Activated naive CD8-positive, alpha-beta T cell (primary cell): ENCODE measurements around the gene CSTB.

Source experiments
- H3K27ac Mint-ChIP-seq: one replicate; pipeline ENCODE4 v1.8.0; 2021; ENCODE audit warnings: mixed read lengths
- H3K27me3 Mint-ChIP-seq: one replicate; pipeline ENCODE4 v1.8.0; 2021; ENCODE audit warnings: mixed read lengths
- H3K36me3 Mint-ChIP-seq: one replicate; pipeline ENCODE4 v1.8.0; 2021; ENCODE audit warnings: mixed read lengths
- H3K4me1 Mint-ChIP-seq: one replicate; pipeline ENCODE4 v1.8.0; 2021; ENCODE audit warnings: low read depth, mixed read lengths
- H3K4me3 Mint-ChIP-seq: one replicate; pipeline ENCODE4 v1.8.0; 2021; ENCODE audit warnings: mild to moderate bottlenecking, mixed read lengths
- H3K9me3 Mint-ChIP-seq: one replicate; pipeline ENCODE4 v1.8.0; 2021; ENCODE audit warnings: low read depth, mixed read lengths

Gene CSTB

GRCh38 chr21:43785134-43785533 lies 9.0 kb upstream of the CSTB start:
- no peak overlapping the region for H3K27ac Mint-ChIP-seq

GRCh38 chr21:43783098-43783700 lies 7.1 kb upstream of the CSTB start:
- H3K4me1 Mint-ChIP-seq, result peaks cover 25% of the 10 kb centered on the region
- peak overlapping the region; percentile 86 for H3K27ac Mint-ChIP-seq
- H3K36me3 Mint-ChIP-seq, result no peaks in the 10 kb centered on the region
- H3K4me3 Mint-ChIP-seq, result no peak overlapping the region
- H3K9me3 Mint-ChIP-seq, result no peaks in the 10 kb centered on the region
- no peaks in the 10 kb centered on the region for H3K27me3 Mint-ChIP-seq

More at GRCh38 chr21:43785134-43785533, 9.0 kb upstream of the CSTB start:
- Mint-ChIP-seq H3K9me3 (no peaks in the 10 kb centered on the region), H3K36me3 (no peaks in the 10 kb centered on the region), H3K27me3 (no peaks in the 10 kb centered on the region), H3K4me1 (peaks cover 19% of the 10 kb centered on the region), H3K4me3 (no peak overlapping the region)

GRCh38 chr21:43782431-43783097 lies 6.5 kb upstream of the CSTB start:
- H3K27me3 Mint-ChIP-seq, result no peaks in the 10 kb centered on the region
- peaks cover 26% of the 10 kb centered on the region for H3K4me1 Mint-ChIP-seq
- H3K9me3 Mint-ChIP-seq, result no peaks in the 10 kb centered on the region
- no peaks in the 10 kb centered on the region for H3K36me3 Mint-ChIP-seq
- H3K27ac Mint-ChIP-seq, result peak overlapping the region; percentile 86
- peak overlapping the region; percentile 51 for H3K4me3 Mint-ChIP-seq

- H3K4me1 Mint-ChIP-seq, result peaks cover 26% of the 10 kb centered on the region
- H3K27me3 Mint-ChIP-seq, result no peaks in the 10 kb centered on the region
- H3K27ac Mint-ChIP-seq, result no peak overlapping the region
- no peaks in the 10 kb centered on the region for H3K9me3 Mint-ChIP-seq
- no peaks in the 10 kb centered on the region for H3K36me3 Mint-ChIP-seq
- H3K4me3 Mint-ChIP-seq, result no peak overlapping the region
Measured at GRCh38 chr21:43781846-43782245, 5.7 kb upstream of the CSTB start.

- H3K4me1 Mint-ChIP-seq, result peaks cover 33% of the 10 kb centered on the region
- no peaks in the 10 kb centered on the region for H3K9me3 Mint-ChIP-seq
- H3K27ac Mint-ChIP-seq, result no peak overlapping the region
- H3K36me3 Mint-ChIP-seq, result peaks cover 2% of the 10 kb centered on the region
- H3K27me3 Mint-ChIP-seq, result no peaks in the 10 kb centered on the region
- H3K4me3 Mint-ChIP-seq, result no peak overlapping the region
Measured at GRCh38 chr21:43779660-43780059, 3.6 kb upstream of the CSTB start.

GRCh38 chr21:43778469-43779335 lies 2.6 kb upstream of the CSTB start:
- Mint-ChIP-seq H3K4me1 (peaks cover 37% of the 10 kb centered on the region), H3K4me3 (peak overlapping the region; percentile 40), H3K27me3 (no peaks in the 10 kb centered on the region), H3K36me3 (peaks cover 4% of the 10 kb centered on the region), H3K27ac (peak overlapping the region; percentile 55), H3K9me3 (no peaks in the 10 kb centered on the region)

- Mint-ChIP-seq H3K4me3 (peak overlapping the region; percentile 82), H3K27me3 (no peaks in the 10 kb centered on the region), H3K27ac (no peak overlapping the region), H3K9me3 (no peaks in the 10 kb centered on the region), H3K4me1 (peaks cover 30% of the 10 kb centered on the region), H3K36me3 (peaks cover 4% of the 10 kb centered on the region)
Measured at GRCh38 chr21:43777953-43778352, 1.8 kb upstream of the CSTB start.

- peak overlapping the region; percentile 77 for H3K27ac Mint-ChIP-seq
- H3K27me3 Mint-ChIP-seq, result no peaks in the 10 kb centered on the region
- peaks cover 23% of the 10 kb centered on the region for H3K4me1 Mint-ChIP-seq
- H3K9me3 Mint-ChIP-seq, result no peaks in the 10 kb centered on the region
- H3K4me3 Mint-ChIP-seq, result peak overlapping the region; percentile 91
- H3K36me3 Mint-ChIP-seq, result peaks cover 7% of the 10 kb centered on the region
Measured at GRCh38 chr21:43775190-43775589, 918 bp downstream of the CSTB start.

GRCh38 chr21:43774163-43774562 lies 1.9 kb downstream of the CSTB start:
- H3K36me3 Mint-ChIP-seq, result peaks cover 7% of the 10 kb centered on the region
- no peaks in the 10 kb centered on the region for H3K9me3 Mint-ChIP-seq
- H3K4me3 Mint-ChIP-seq, result peak overlapping the region; percentile 34
- H3K27ac Mint-ChIP-seq, result no peak overlapping the region
- H3K4me1 Mint-ChIP-seq, result peaks cover 23% of the 10 kb centered on the region
- no peaks in the 10 kb centered on the region for H3K27me3 Mint-ChIP-seq

GRCh38 chr21:43772425-43772821 lies 3.7 kb downstream of the CSTB start:
- no peak overlapping the region for H3K27ac Mint-ChIP-seq
- peaks cover 7% of the 10 kb centered on the region for H3K36me3 Mint-ChIP-seq
- H3K27me3 Mint-ChIP-seq, result no peaks in the 10 kb centered on the region
- no peak overlapping the region for H3K4me3 Mint-ChIP-seq
- peaks cover 13% of the 10 kb centered on the region for H3K4me1 Mint-ChIP-seq
- H3K9me3 Mint-ChIP-seq, result no peaks in the 10 kb centered on the region

GRCh38 chr21:43771698-43772424 lies 4.2 kb downstream of the CSTB start:
- no peaks in the 10 kb centered on the region for H3K27me3 Mint-ChIP-seq
- no peak overlapping the region for H3K4me3 Mint-ChIP-seq
- peaks cover 7% of the 10 kb centered on the region for H3K36me3 Mint-ChIP-seq
- H3K27ac Mint-ChIP-seq, result no peak overlapping the region
- peaks cover 13% of the 10 kb centered on the region for H3K4me1 Mint-ChIP-seq
- no peaks in the 10 kb centered on the region for H3K9me3 Mint-ChIP-seq

GRCh38 chr21:43771199-43771675 lies 4.9 kb downstream of the CSTB start:
- H3K4me3 Mint-ChIP-seq, result no peak overlapping the region
- no peak overlapping the region for H3K27ac Mint-ChIP-seq
- peaks cover 13% of the 10 kb centered on the region for H3K4me1 Mint-ChIP-seq
- peaks cover 7% of the 10 kb centered on the region for H3K36me3 Mint-ChIP-seq
- no peaks in the 10 kb centered on the region for H3K27me3 Mint-ChIP-seq
- no peaks in the 10 kb centered on the region for H3K9me3 Mint-ChIP-seq

GRCh38 chr21:43770066-43770655 lies 5.9 kb downstream of the CSTB start:
- Mint-ChIP-seq H3K27ac (no peak overlapping the region), H3K4me1 (peaks cover 7% of the 10 kb centered on the region), H3K36me3 (peaks cover 6% of the 10 kb centered on the region), H3K27me3 (no peaks in the 10 kb centered on the region), H3K9me3 (no peaks in the 10 kb centered on the region), H3K4me3 (no peak overlapping the region)

GRCh38 chr21:43769325-43769958 lies 6.7 kb downstream of the CSTB start:
- Mint-ChIP-seq H3K4me3 (no peak overlapping the region), H3K36me3 (peaks cover 6% of the 10 kb centered on the region), H3K27me3 (no peaks in the 10 kb centered on the region), H3K27ac (no peak overlapping the region), H3K4me1 (peaks cover 3% of the 10 kb centered on the region), H3K9me3 (no peaks in the 10 kb centered on the region)
